Breast epithelium (tissue), 3 donors: ENCODE measurements around the gene MAML3.

Source experiments
- POLR2A ChIP-seq: fragments of 450-650 bp; IDR thresholded peaks from one replicate; pipeline ENCODE4 v1.6.1; 2016; ENCODE audit warnings: antibody characterized with exemption, mild to moderate bottlenecking, moderate library complexity
- TF ChIP-seq, protein P1 (sequence below), 3 donors: fragments of 450-650 bp; IDR thresholded peaks; one replicate each; pipeline ENCODE4 v1.5.1; 2016 to 2017; ENCODE audit warnings: antibody characterized with exemption in 3 of 3, mild to moderate bottlenecking in 3 of 3, moderate library complexity in 3 of 3

DNA sequence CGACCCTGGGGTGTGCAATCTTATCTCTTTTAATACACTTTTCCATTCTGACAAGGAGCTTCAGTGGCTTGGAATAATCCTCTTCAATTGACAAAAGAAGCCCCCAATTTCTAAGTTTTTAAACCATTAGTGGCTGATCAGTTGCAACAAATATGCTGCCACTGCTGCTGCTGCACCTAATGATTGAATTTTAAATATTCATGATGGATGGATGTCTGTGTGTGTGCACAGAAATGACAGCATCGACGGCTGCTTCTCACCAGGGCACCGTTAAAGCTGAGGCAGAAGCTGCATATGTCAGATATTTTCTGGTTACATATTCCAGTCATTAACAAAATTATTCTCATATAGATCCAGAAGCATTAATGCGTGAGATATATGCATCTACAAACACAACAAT is 306.0 kb downstream of the MAML3 start:
- TF ChIP-seq, protein P1, sequence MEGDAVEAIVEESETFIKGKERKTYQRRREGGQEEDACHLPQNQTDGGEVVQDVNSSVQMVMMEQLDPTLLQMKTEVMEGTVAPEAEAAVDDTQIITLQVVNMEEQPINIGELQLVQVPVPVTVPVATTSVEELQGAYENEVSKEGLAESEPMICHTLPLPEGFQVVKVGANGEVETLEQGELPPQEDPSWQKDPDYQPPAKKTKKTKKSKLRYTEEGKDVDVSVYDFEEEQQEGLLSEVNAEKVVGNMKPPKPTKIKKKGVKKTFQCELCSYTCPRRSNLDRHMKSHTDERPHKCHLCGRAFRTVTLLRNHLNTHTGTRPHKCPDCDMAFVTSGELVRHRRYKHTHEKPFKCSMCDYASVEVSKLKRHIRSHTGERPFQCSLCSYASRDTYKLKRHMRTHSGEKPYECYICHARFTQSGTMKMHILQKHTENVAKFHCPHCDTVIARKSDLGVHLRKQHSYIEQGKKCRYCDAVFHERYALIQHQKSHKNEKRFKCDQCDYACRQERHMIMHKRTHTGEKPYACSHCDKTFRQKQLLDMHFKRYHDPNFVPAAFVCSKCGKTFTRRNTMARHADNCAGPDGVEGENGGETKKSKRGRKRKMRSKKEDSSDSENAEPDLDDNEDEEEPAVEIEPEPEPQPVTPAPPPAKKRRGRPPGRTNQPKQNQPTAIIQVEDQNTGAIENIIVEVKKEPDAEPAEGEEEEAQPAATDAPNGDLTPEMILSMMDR (IDR thresholded peaks at IDR 0.05): no peak
- TF ChIP-seq POLR2A: no peak
